SK-N-SH (cell line): ENCODE data around the gene SERPINA9. TPM values are rescaled to one million over a fixed set of nuclear protein-coding genes. Genes with fewer than 3 reads are reported as not detected.
"Not testable (repeated sequence)": the region's sequence is repeated elsewhere in the genome, so short reads cannot be mapped to it uniquely, and the experiment has no call there.

Source experiments
- CTCF ChIA-PET: fragments of 300-600, 350-600 bp; formaldehyde crosslinking; extraction: SDS; loops from one replicate; lab custom pipeline; 2021; lab: Yijun Ruan, JAX
- POLR2A ChIA-PET: fragments of 350-600 bp; sonication (Branson Sonifier 250); formaldehyde crosslinking; extraction: SDS; loops from one replicate; lab custom pipeline; 2020; ENCODE audit warnings: antibody characterized with exemption, inconsistent platforms; lab: Yijun Ruan, JAX
- DNase-seq: peaks from one replicate; pipeline ENCODE4 v3.0.0; 2012
- H2AFZ ChIP-seq: fragments of 200-600 bp; sonication (generic); 2 replicates; pipeline ENCODE4 v1.8.1; 2016; ENCODE audit warnings: antibody characterized with exemption, mild to moderate bottlenecking, low read depth
- H3F3A ChIP-seq: fragments of 200-600 bp; sonication (generic); replicated peaks from 2 replicates; pipeline ENCODE3; 2016; ENCODE audit warnings: antibody characterized with exemption, mild to moderate bottlenecking; ENCODE audit not compliant: insufficient read depth
- H3K27ac ChIP-seq, 2 experiments: fragments of 200-500 bp in 1 of 2; fragments of 200-600 bp in 1 of 2; sonication (Bioruptor generic) in 1 of 2; sonication (generic), shearing (Covaris generic) in 1 of 2; 2 replicates each; pipeline versions ENCODE4 v1.5.1 to v1.6.1; 2014 to 2016; ENCODE audit warnings: low read depth in 2 of 2, inconsistent platforms in 1 of 2, low read length in 1 of 2, mild to moderate bottlenecking in 1 of 2, mixed read lengths in 1 of 2
- H3K27me3 ChIP-seq: fragments of 200-600 bp; sonication (generic), shearing (Covaris generic); 2 replicates; pipeline ENCODE4 v1.6.1; 2016; ENCODE audit warnings: mixed run types; ENCODE audit not compliant: insufficient read depth
- H3K36me3 ChIP-seq, 2 experiments: fragments of 200-500 bp in 1 of 2; fragments of 200-600 bp in 1 of 2; sonication (Bioruptor generic) in 1 of 2; sonication (generic) in 1 of 2; replicated peaks in 1 of 2; 2 replicates each; pipeline versions ENCODE3 to v1.5.1; 2014 to 2016; ENCODE audit warnings: low read length in 1 of 2, mild to moderate bottlenecking in 1 of 2; ENCODE audit not compliant: insufficient read depth in 2 of 2, control insufficient read depth in 1 of 2
- H3K4me1 ChIP-seq, 2 experiments: fragments of 200-500 bp in 1 of 2; fragments of 200-600 bp in 1 of 2; sonication (Bioruptor generic) in 1 of 2; sonication (generic), shearing (Covaris generic) in 1 of 2; 2 replicates each; pipeline versions ENCODE4 v1.5.1 to v1.6.1; 2014 to 2016; ENCODE audit warnings: low read depth in 1 of 2, low read length in 1 of 2, mixed run types in 1 of 2; ENCODE audit not compliant: insufficient read depth in 2 of 2, control insufficient read depth in 1 of 2
- H3K4me2 ChIP-seq: fragments of 200-600 bp; sonication (generic), shearing (Covaris generic); 2 replicates; pipeline ENCODE4 v1.6.1; 2017; ENCODE audit warnings: mixed run types
- H3K4me3 ChIP-seq, 2 experiments: fragments of 200-500 bp in 1 of 2; fragments of 200-600 bp in 1 of 2; sonication (Bioruptor generic) in 1 of 2; sonication (generic), shearing (Covaris generic) in 1 of 2; 2 replicates each; pipeline versions ENCODE4 v1.5.1 to v1.8.1; 2014 to 2016; ENCODE audit warnings: low read depth in 2 of 2, inconsistent platforms in 1 of 2, low read length in 1 of 2, mild to moderate bottlenecking in 1 of 2, mixed read lengths in 1 of 2, moderate library complexity in 1 of 2
- H3K79me2 ChIP-seq: fragments of 200-600 bp; sonication (generic); 2 replicates; pipeline ENCODE4 v1.8.1; 2017; ENCODE audit warnings: mild to moderate bottlenecking; ENCODE audit not compliant: insufficient read depth
- H3K9ac ChIP-seq: fragments of 200-600 bp; sonication (generic); 2 replicates; pipeline ENCODE4 v1.6.1; 2017; ENCODE audit warnings: mixed run types
- H3K9me2 ChIP-seq: fragments of 200-600 bp; sonication (generic); 2 replicates; pipeline ENCODE4 v1.6.1; 2017; ENCODE audit warnings: mixed run types
- H3K9me3 ChIP-seq: fragments of 200-600 bp; sonication (generic); 2 replicates; pipeline ENCODE4 v1.6.1; 2017; ENCODE audit warnings: mixed run types, mild to moderate bottlenecking, moderate library complexity
- H4K20me1 ChIP-seq: fragments of 200-600 bp; sonication (generic); 2 replicates; pipeline ENCODE4 v1.6.1; 2017; ENCODE audit warnings: mild to moderate bottlenecking, mixed run types; ENCODE audit not compliant: insufficient read depth
- CHD2 ChIP-seq: fragments of 150-350 bp; IDR thresholded peaks from 2 replicates; pipeline ENCODE4 v1.6.1; 2018; ENCODE audit warnings: low read length; ENCODE audit not compliant: partially characterized antibody
- EZH2phosphoT487 ChIP-seq: fragments of 200-600 bp; sonication (generic); IDR thresholded peaks from 2 replicates; pipeline ENCODE4 v1.6.1; 2017; ENCODE audit warnings: low read depth, mixed run types, mild to moderate bottlenecking, antibody characterized with exemption, moderate library complexity, borderline replicate concordance
- FOSL2 ChIP-seq: IDR thresholded peaks from 2 replicates; pipeline ENCODE4 v1.4.0; 2012; ENCODE audit warnings: low read depth, mild to moderate bottlenecking, moderate library complexity, borderline replicate concordance
- GATA2 ChIP-seq: sonication (generic); formaldehyde crosslinking; IDR thresholded peaks from 2 replicates; pipeline ENCODE4 v1.5.0; 2020; ENCODE audit warnings: mild to moderate bottlenecking, missing genetic modification reagents
- JUND ChIP-seq: IDR thresholded peaks from 2 replicates; pipeline ENCODE4 v1.4.0; 2012
- MAX ChIP-seq: IDR thresholded peaks from 2 replicates; pipeline ENCODE4 v1.4.0; 2012; ENCODE audit warnings: low read depth
- MXI1 ChIP-seq: IDR thresholded peaks from 2 replicates; pipeline ENCODE4 v1.6.1; 2012; ENCODE audit warnings: mild to moderate bottlenecking, low read depth, low read length, improper control_type of control experiment
- RAD21 ChIP-seq: IDR thresholded peaks from 2 replicates; pipeline ENCODE4 v1.6.1; 2012; ENCODE audit warnings: mild to moderate bottlenecking, low read length
- RCOR1 ChIP-seq: fragments of 150-350 bp; IDR thresholded peaks from 2 replicates; pipeline ENCODE4 v1.6.1; 2017; ENCODE audit warnings: antibody characterized with exemption, low read length
- RFX5 ChIP-seq: IDR thresholded peaks from 2 replicates; pipeline ENCODE4 v1.6.1; 2012; ENCODE audit warnings: mild to moderate bottlenecking, improper control_type of control experiment, low read length
- RXRA ChIP-seq: IDR thresholded peaks from 2 replicates; pipeline ENCODE4 v1.4.0; 2012; ENCODE audit warnings: low read depth, mild to moderate bottlenecking, borderline replicate concordance
- SIN3A ChIP-seq: IDR thresholded peaks from 2 replicates; pipeline ENCODE4 v1.6.1; 2012; ENCODE audit warnings: low read depth, mild to moderate bottlenecking, low read length, moderate library complexity, borderline replicate concordance
- SMC3 ChIP-seq: IDR thresholded peaks from 2 replicates; pipeline ENCODE4 v1.6.1; 2012; ENCODE audit warnings: low read depth, low read length, improper control_type of control experiment
- TAF1 ChIP-seq: IDR thresholded peaks from 2 replicates; pipeline ENCODE4 v1.6.1; 2012; ENCODE audit warnings: low read depth, mild to moderate bottlenecking, low read length, moderate library complexity, borderline replicate concordance
- TCF12 ChIP-seq: IDR thresholded peaks from 2 replicates; pipeline ENCODE4 v1.4.0; 2012
- TEAD4 ChIP-seq: IDR thresholded peaks from 2 replicates; pipeline ENCODE4 v1.4.0; 2012; ENCODE audit warnings: mild to moderate bottlenecking, borderline replicate concordance; ENCODE audit not compliant: insufficient read depth
- USF1 ChIP-seq: IDR thresholded peaks from 2 replicates; pipeline ENCODE4 v1.4.0; 2012; ENCODE audit warnings: low read depth, borderline replicate concordance
- USF2 ChIP-seq: fragments of 150-350 bp; IDR thresholded peaks from 2 replicates; pipeline ENCODE4 v1.6.1; 2017; ENCODE audit warnings: antibody characterized with exemption, low read length, low read depth, borderline replicate concordance
- ZBTB33 ChIP-seq: IDR thresholded peaks from 2 replicates; pipeline ENCODE4 v1.4.0; 2012; ENCODE audit warnings: low read depth, borderline replicate concordance
- WGBS: methylation state at CpG from one replicate; pipeline ENCODE4 v1.1.6; 2017; ENCODE audit warnings: low lambda C conversion rate; 5-methylcytosine and 5-hydroxymethylcytosine counted together
- polyA plus RNA-seq, 3 experiments: library from polyadenylated mRNA; depleted of rRNA; stranded (reverse); fragments of >200 nt; gene quantifications; 2 replicates each; pipeline ENCODE4 v1.2.3, GENCODE V29; 2012

Gene SERPINA9
- polyA plus RNA-seq, 1 of the 3 experiments (the other 2 are of a cell fraction), result not detected

GRCh38 chr14:94514351-94514750 lies 38.4 kb upstream of the SERPINA9 start:
- ChIA-PET POLR2A (no interaction called here), CTCF (no interaction called here)
- no peaks in the 10 kb centered on the region for H3F3A ChIP-seq
- no peak overlapping the region for H3K9ac ChIP-seq
- TF ChIP-seq ZBTB33 (no peak), MAX (no peak), TEAD4 (no peak), FOSL2 (no peak), TCF12 (no peak), RCOR1 (no peak), SIN3A (no peak), RXRA (no peak), GATA2 (CRISPR knock-in tag) (no peak)
- H3K4me3 ChIP-seq, result no peak overlapping the region
- no peak overlapping the region for H3K27ac ChIP-seq
- H2AFZ ChIP-seq, result no peak overlapping the region
- H3K36me3 ChIP-seq, result no peaks in the 10 kb centered on the region
- no peaks in the 10 kb centered on the region for H3K4me1 ChIP-seq
- no peaks in the 10 kb centered on the region for H3K79me2 ChIP-seq
- H3K27me3 ChIP-seq, result peaks cover 6% of the 10 kb centered on the region; the same call in 1 of the 2 replicates
- DNase-seq, result no peak
- H3K4me2 ChIP-seq, result no peak overlapping the region
- no peaks in the 10 kb centered on the region for H3K9me3 ChIP-seq
- WGBS, result 33% methylated on average over 7 of the region's 7 CpGs
- H4K20me1 ChIP-seq, result no peaks in the 10 kb centered on the region
- H3K9me2 ChIP-seq, result no peaks in the 10 kb centered on the region

GRCh38 chr14:94510481-94510880 lies 34.5 kb upstream of the SERPINA9 start:
- H3K4me3 ChIP-seq, H2AFZ ChIP-seq, H3K36me3 ChIP-seq, POLR2A ChIA-PET, H3F3A ChIP-seq, H3K4me2 ChIP-seq, H3K27ac ChIP-seq, H4K20me1 ChIP-seq, H3K9ac ChIP-seq, H3K27me3 ChIP-seq, H3K9me2 ChIP-seq, H3K9me3 ChIP-seq, DNase-seq, H3K79me2 ChIP-seq, H3K4me1 ChIP-seq: not testable (repeated sequence)
- CTCF ChIA-PET, result interaction anchor here (1.1 to 4.0 kb wide), 2 partner anchors 23 to 40 kb away, joined by 3 to 17 read pairs; no protein-coding TSS in a partner anchor
- 16% methylated on average over 2 of the region's 2 CpGs for WGBS

GRCh38 chr14:94509356-94509755 lies 33.4 kb upstream of the SERPINA9 start, which contains the start of gene SERPINA12:
Gene SERPINA12, minus strand, starts transcription at chr14:94509469. Its CDS starts 11,072 bp downstream, at chr14:94498397.
- Histone ChIP-seq H3K4me2 (no peak within 1 kb of the TSS), H3F3A (no peaks in the 10 kb centered on the region), H3K4me3 (no peak within 1 kb of the TSS), H3K9ac (no peak within 1 kb of the TSS), H3K36me3 (no peaks in the 10 kb centered on the region), H2AFZ (no peak within 1 kb of the TSS), H3K4me1 (no peaks in the 10 kb centered on the region), H4K20me1 (no peaks in the 10 kb centered on the region), H3K9me3 (no peaks in the 10 kb centered on the region), H3K79me2 (no peaks in the 10 kb centered on the region), H3K9me2 (no peaks in the 10 kb centered on the region), H3K27ac (no peak within 1 kb of the TSS), H3K27me3 (peaks cover 17% of the 10 kb centered on the region; the same call in 1 of the 2 replicates)
- CTCF ChIA-PET, result interaction anchor here (1.0 to 4.0 kb wide), 3 partner anchors 18 to 40 kb away, joined by 3 to 17 read pairs (median 5); no protein-coding TSS in a partner anchor
- WGBS, result 9% methylated on average over 3 of the region's 3 CpGs
- DNase-seq, result no peak
- POLR2A ChIA-PET, result no interaction called here
- TF ChIP-seq GATA2 (CRISPR knock-in tag) (no peak), FOSL2 (no peak), MXI1 (no peak), USF2 (no peak), RCOR1 (no peak), EZH2phosphoT487 (no peak), JUND (no peak), RFX5 (no peak), CHD2 (no peak), USF1 (no peak), SMC3 (no peak), TAF1 (no peak), RAD21 (no peak), TCF12 (no peak)
